GM12873 (cell line): ENCODE data around the gene RNF141.

Source experiments
- CTCF ChIP-seq: IDR thresholded peaks from 2 replicates; pipeline ENCODE4 v1.5.1; 2012; ENCODE audit warnings: low read depth, mild to moderate bottlenecking, moderate library complexity, low read length, control low read depth; ENCODE audit not compliant: insufficient read depth; ENCODE audit errors: missing control alignments

Gene RNF141

GRCh38 chr11:10580623-10581022 lies 39.6 kb upstream of the RNF141 start:
- TF ChIP-seq CTCF = no peak

- TF ChIP-seq CTCF = no peak
Observed at GRCh38 chr11:10579700-10580099, 38.7 kb upstream of the RNF141 start.

- no peak for TF ChIP-seq CTCF
Observed at GRCh38 chr11:10576035-10576398, 35.0 kb upstream of the RNF141 start.

GRCh38 chr11:10575346-10576034 lies 34.5 kb upstream of the RNF141 start:
- TF ChIP-seq CTCF = no peak

- TF ChIP-seq CTCF = no peak
Observed at GRCh38 chr11:10573556-10573955, 32.6 kb upstream of the RNF141 start.

- TF ChIP-seq CTCF = no peak
Observed at GRCh38 chr11:10573028-10573427, 32.0 kb upstream of the RNF141 start.

- TF ChIP-seq CTCF = no peak
Observed at GRCh38 chr11:10572533-10572932, 31.5 kb upstream of the RNF141 start.
